Esophagus muscularis mucosa (tissue), 3 donors: ENCODE results near the gene FGR.

Experiments used
- CTCF ChIP-seq, 3 experiments: fragments of 200-600 bp in 2 of 3; fragments of 450-650 bp in 1 of 3; sonication (generic) in 2 of 3; IDR thresholded peaks; one replicate each; pipeline ENCODE4 v1.5.1; 2017 to 2019; ENCODE audit warnings: antibody characterized with exemption in 3 of 3, mild to moderate bottlenecking in 2 of 3, moderate library complexity in 1 of 3
- POLR2A ChIP-seq: fragments of 450-650 bp; IDR thresholded peaks from one replicate; pipeline ENCODE4 v1.6.1; 2017; ENCODE audit warnings: antibody characterized with exemption, moderate library complexity, mild to moderate bottlenecking, low read depth
- POLR2AphosphoS5 ChIP-seq, 2 donors: sonication (generic); formaldehyde crosslinking; IDR thresholded peaks; one replicate each; pipeline ENCODE4 v1.6.1; 2017; ENCODE audit warnings: antibody characterized with exemption in 2 of 2

- no peak for TF ChIP-seq CTCF (IDR thresholded peaks at IDR 0.05)
- no peak for TF ChIP-seq POLR2AphosphoS5 (IDR thresholded peaks at IDR 0.05)
- no peak for TF ChIP-seq POLR2A
Observed at GRCh38 chr1:27604579-27605299, 30.2 kb downstream of the FGR start.
